ENCODE measurements around the gene PARG.
"Not testable (repeated sequence)": the region's sequence is repeated elsewhere in the genome, so short reads cannot be mapped to it uniquely, and the experiment has no call there.

DNA sequence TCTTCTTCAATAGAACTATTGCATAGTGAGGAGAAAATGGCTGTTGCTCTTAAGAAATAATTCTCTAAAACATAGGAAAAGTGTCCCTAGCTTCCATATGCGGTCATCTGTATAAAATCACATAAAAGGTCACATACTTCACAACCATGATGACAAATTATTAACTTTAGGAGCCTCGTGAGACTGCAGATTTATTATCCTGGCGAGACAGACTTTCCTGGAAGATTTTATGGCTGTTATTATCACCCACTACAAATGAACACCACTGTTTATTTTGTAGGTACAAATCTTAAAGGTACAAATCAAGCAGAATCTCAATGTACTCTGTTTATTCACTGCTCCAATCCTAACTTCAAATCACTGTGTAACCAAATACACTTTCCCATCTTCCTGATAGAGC is 70.4 kb downstream of the PARG start:
- not testable (repeated sequence) for TF ChIP-seq POLR2A (IDR thresholded peaks at IDR 0.05; ENCODE audit: low read depth, low read length); POLR2AphosphoS5 (IDR thresholded peaks at IDR 0.05; ENCODE audit: low read depth, low read length); POU2F2 (IDR thresholded peaks at IDR 0.05; ENCODE audit: low read depth, low read length); SPI1 (IDR thresholded peaks at IDR 0.05; ENCODE audit: low read depth, low read length); PAX5 (IDR thresholded peaks at IDR 0.05; ENCODE audit: insufficient read depth, low read length, severe bottlenecking); TAF1 (IDR thresholded peaks at IDR 0.05; ENCODE audit: low read depth, low read length)
